ENCODE data around the gene SLC6A12. TPM values are rescaled to one million over a fixed set of nuclear protein-coding genes. Genes with fewer than 3 reads are reported as not detected.
A peak's percentile ranks its signal among the peaks of the same experiment; 100 is the strongest.
"Not testable (repeated sequence)": the region's sequence is repeated elsewhere in the genome, so short reads cannot be mapped to it uniquely, and the experiment has no call there.

SLC6A12 gene
- total RNA-seq, 1 donor from 2014 or later = not detected

- peak in 1 of 2 donors; percentile 10 for DNase-seq (ENCODE audit: extremely low spot score in 2 of 2)
- Histone ChIP-seq H3K9me3 (no peaks in the 10 kb centered on the region), H3K4me3 (no peak overlapping the region), H3K27ac (no peak overlapping the region), H3K4me1 (no peaks in the 10 kb centered on the region), H3K36me3 (no peaks in the 10 kb centered on the region), H3K27me3 (no peaks in the 10 kb centered on the region)
- TF ChIP-seq POLR2AphosphoS5 (IDR thresholded peaks at IDR 0.05; ENCODE audit: insufficient read depth in 1 of 2, low read depth in 1 of 2) = no peak
- no peak for TF ChIP-seq CTCF (IDR thresholded peaks at IDR 0.05)
- TF ChIP-seq POLR2A (IDR thresholded peaks at IDR 0.05) = no peak
- intact Hi-C loops (cut with DNase I) = no loop called here
Measured at GRCh38 chr12:236445-236844, 22.5 kb upstream of the SLC6A12 start.

- H3K27me3 ChIP-seq; H3K4me3 ChIP-seq; H3K36me3 ChIP-seq; H3K4me1 ChIP-seq; H3K27ac ChIP-seq; H3K9me3 ChIP-seq; intact Hi-C loops (cut with DNase I); DNase-seq (ENCODE audit: extremely low spot score in 2 of 2): not testable (repeated sequence)
Measured at GRCh38 chr12:235967-236366, 22.0 kb upstream of the SLC6A12 start.

- peak; percentile 52 to 84 for DNase-seq (ENCODE audit: extremely low spot score in 2 of 2)
- H3K9me3 ChIP-seq = no peaks in the 10 kb centered on the region
- no peak overlapping the region for H3K27ac ChIP-seq
- no peaks in the 10 kb centered on the region for H3K36me3 ChIP-seq
- TF ChIP-seq CTCF (IDR thresholded peaks at IDR 0.05) (no peak), POLR2AphosphoS5 (IDR thresholded peaks at IDR 0.05; ENCODE audit: insufficient read depth in 1 of 2, low read depth in 1 of 2) (no peak), POLR2A (IDR thresholded peaks at IDR 0.05) (no peak)
- no peaks in the 10 kb centered on the region for H3K27me3 ChIP-seq
- H3K4me1 ChIP-seq = no peaks in the 10 kb centered on the region
- no peak overlapping the region for H3K4me3 ChIP-seq
- intact Hi-C loops (cut with DNase I) = no loop called here
Measured at GRCh38 chr12:234891-235415, 21.0 kb upstream of the SLC6A12 start.

- Histone ChIP-seq H3K4me1 (no peaks in the 10 kb centered on the region), H3K36me3 (no peaks in the 10 kb centered on the region), H3K27ac (no peak overlapping the region), H3K4me3 (no peak overlapping the region), H3K27me3 (no peaks in the 10 kb centered on the region), H3K9me3 (no peaks in the 10 kb centered on the region)
- intact Hi-C loops (cut with DNase I) = no loop called here
- TF ChIP-seq POLR2AphosphoS5 (IDR thresholded peaks at IDR 0.05; ENCODE audit: insufficient read depth in 1 of 2, low read depth in 1 of 2) (no peak), CTCF (IDR thresholded peaks at IDR 0.05) (no peak), POLR2A (IDR thresholded peaks at IDR 0.05) (no peak)
- DNase-seq (ENCODE audit: extremely low spot score in 2 of 2) = peak; percentile 25 to 27
Measured at GRCh38 chr12:234019-234418, 20.1 kb upstream of the SLC6A12 start.

- Histone ChIP-seq H3K27me3 (no peaks in the 10 kb centered on the region), H3K36me3 (no peaks in the 10 kb centered on the region), H3K27ac (no peak overlapping the region), H3K4me1 (no peaks in the 10 kb centered on the region), H3K4me3 (no peak overlapping the region), H3K9me3 (no peaks in the 10 kb centered on the region)
- TF ChIP-seq POLR2A (IDR thresholded peaks at IDR 0.05) = no peak
- no peak for TF ChIP-seq POLR2AphosphoS5 (IDR thresholded peaks at IDR 0.05; ENCODE audit: insufficient read depth in 1 of 2, low read depth in 1 of 2)
- TF ChIP-seq CTCF (IDR thresholded peaks at IDR 0.05) = no peak
- intact Hi-C loops (cut with DNase I) = no loop called here
- DNase-seq (ENCODE audit: extremely low spot score in 2 of 2) = peak in 1 of 2 donors; percentile 25
Measured at GRCh38 chr12:233615-233968, 19.6 kb upstream of the SLC6A12 start.

Data from vagina (tissue), 2 donors.